Testis (tissue), 2 donors: ENCODE results near the gene TOX3.

Experiments used
- POLR2A ChIP-seq: fragments of 450-650 bp; IDR thresholded peaks from one replicate; pipeline ENCODE4 v1.6.1; 2017; ENCODE audit warnings: antibody characterized with exemption, mild to moderate bottlenecking, moderate library complexity
- TF ChIP-seq, protein P1 (sequence below), 3 experiments: fragments of 450-650 bp in 2 of 3; fragments of 200-600 bp in 1 of 3; sonication (generic) in 1 of 3; IDR thresholded peaks; one replicate each; pipeline ENCODE4 v1.5.1; 2016 to 2019; ENCODE audit warnings: antibody characterized with exemption in 3 of 3, mild to moderate bottlenecking in 2 of 3, moderate library complexity in 1 of 3

- TF ChIP-seq, protein P1, sequence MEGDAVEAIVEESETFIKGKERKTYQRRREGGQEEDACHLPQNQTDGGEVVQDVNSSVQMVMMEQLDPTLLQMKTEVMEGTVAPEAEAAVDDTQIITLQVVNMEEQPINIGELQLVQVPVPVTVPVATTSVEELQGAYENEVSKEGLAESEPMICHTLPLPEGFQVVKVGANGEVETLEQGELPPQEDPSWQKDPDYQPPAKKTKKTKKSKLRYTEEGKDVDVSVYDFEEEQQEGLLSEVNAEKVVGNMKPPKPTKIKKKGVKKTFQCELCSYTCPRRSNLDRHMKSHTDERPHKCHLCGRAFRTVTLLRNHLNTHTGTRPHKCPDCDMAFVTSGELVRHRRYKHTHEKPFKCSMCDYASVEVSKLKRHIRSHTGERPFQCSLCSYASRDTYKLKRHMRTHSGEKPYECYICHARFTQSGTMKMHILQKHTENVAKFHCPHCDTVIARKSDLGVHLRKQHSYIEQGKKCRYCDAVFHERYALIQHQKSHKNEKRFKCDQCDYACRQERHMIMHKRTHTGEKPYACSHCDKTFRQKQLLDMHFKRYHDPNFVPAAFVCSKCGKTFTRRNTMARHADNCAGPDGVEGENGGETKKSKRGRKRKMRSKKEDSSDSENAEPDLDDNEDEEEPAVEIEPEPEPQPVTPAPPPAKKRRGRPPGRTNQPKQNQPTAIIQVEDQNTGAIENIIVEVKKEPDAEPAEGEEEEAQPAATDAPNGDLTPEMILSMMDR (IDR thresholded peaks at IDR 0.05): no peak
- no peak for TF ChIP-seq POLR2A
Measured at GRCh38 chr16:52591934-52592592, 45.1 kb upstream of the TOX3 start.
